ENCODE measurements around the gene AQP6. TPM values are rescaled to one million over a fixed set of nuclear protein-coding genes. Genes with fewer than 3 reads are reported as not detected.
"Not testable (repeated sequence)": the region's sequence is repeated elsewhere in the genome, so short reads cannot be mapped to it uniquely, and the experiment has no call there.

Gene AQP6
- polyA plus RNA-seq, 1 donor: 21.1 TPM

GRCh38 chr12:49968471-49968870, 4.3 kb upstream of the AQP6 start:
- DNase-seq: no peak

DNA sequence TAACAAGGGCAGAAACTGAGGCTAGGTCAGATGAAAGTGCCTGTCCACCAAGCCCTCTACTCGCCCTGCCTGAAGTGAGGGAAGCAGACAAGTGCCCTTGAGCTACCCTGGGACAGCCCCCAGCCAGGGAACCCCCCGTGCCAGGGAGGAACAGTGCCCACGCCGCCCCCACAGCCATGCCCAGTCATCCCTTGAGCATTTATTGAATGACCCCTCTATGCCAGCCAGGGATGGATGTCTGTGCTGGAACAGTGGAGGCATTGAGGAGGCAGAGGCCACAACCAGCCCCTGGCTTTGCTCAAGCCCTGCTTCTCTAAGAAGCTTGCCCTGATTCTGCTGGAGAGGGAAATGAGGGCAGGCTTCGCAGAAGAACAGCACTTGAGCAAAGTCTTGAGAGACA, 3.7 kb upstream of the AQP6 start:
- no peak for DNase-seq

- DNase-seq: no peak
These were observed 2.9 kb upstream of the AQP6 start for GRCh38 chr12:49969651-49970429.

- no peak for DNase-seq
These were observed 2.1 kb upstream of the AQP6 start for GRCh38 chr12:49970658-49971057.

GRCh38 chr12:49971141-49971540, 1.6 kb upstream of the AQP6 start:
- DNase-seq: no peak

DNA sequence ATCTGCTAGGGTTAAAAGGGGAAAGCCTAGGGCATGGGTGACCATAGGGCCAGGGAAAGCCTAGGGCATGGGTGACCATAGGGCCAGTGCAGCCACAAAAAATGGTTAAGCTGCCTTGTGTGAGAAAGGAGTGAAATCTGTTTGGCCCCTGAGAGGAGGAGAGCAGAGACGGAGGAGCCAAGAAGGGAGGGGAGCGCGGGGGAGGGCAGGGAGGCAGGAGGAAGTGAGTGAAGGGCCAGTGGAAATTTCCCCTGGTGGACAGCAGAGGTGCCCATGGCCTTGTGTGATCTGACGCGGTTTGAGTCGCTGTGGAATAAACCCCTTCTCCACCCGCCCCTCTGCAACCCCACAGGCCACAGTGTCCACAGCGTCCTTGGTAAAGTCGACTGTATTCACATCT, 618 bp upstream of the AQP6 start:
- DNase-seq: no peak

GRCh38 chr12:49973361-49973830, 649 bp downstream of the AQP6 start:
- no peak for DNase-seq

DNA sequence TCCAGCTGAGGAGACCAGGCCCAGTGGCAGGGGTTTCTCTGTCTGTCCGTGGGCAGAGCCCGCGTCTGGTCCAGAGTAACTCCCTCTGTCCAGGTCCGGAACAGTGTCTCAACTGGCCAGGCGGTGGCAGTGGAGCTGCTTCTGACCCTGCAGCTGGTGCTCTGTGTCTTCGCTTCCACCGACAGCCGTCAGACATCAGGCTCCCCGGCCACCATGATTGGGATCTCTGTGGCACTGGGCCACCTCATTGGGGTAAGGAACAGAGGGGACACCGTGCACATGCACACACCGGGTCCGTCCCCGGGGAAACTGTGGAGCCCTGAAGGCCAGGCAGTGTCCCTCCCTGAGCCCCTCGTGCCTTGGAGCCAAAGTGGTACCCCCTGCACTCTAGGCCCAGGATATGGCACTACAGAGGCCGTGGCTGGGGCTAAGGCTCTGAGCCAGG, 1.5 kb downstream of the AQP6 start:
- DNase-seq: no peak

DNA sequence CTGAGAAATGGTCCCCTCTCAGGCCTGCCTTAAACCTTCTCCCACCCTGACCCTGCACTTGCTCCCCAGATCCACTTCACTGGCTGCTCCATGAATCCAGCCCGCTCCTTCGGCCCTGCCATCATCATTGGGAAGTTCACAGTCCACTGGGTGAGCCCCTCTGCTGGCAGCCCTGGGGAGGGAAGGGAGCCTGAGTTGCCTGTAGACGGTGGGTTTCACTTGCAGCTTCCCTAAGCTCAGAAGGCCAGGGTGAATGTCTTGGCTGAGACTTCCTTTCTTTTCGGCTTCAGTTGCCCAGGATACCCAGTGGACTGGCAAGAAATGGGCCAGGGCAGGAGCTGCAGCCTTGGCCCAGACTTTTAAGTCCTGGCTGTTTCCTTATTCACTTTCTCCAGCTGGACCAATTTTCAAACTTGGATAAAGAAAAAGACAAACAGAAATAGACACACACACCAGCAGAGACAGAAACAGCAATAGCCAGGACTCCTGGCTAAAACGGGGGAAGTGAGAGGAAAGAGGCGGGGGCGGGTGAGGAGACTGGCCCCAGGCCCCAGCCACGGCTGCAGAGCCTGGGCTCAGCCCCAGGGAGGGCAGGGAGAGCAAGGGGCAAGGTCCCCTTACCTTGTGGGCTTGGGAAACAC, 2.0 kb downstream of the AQP6 start:
- no peak for DNase-seq

- no peak for DNase-seq
These were observed 2.6 kb downstream of the AQP6 start for GRCh38 chr12:49975318-49975761.

- no peak for DNase-seq
These were observed 3.8 kb downstream of the AQP6 start for GRCh38 chr12:49976557-49976956.

DNA sequence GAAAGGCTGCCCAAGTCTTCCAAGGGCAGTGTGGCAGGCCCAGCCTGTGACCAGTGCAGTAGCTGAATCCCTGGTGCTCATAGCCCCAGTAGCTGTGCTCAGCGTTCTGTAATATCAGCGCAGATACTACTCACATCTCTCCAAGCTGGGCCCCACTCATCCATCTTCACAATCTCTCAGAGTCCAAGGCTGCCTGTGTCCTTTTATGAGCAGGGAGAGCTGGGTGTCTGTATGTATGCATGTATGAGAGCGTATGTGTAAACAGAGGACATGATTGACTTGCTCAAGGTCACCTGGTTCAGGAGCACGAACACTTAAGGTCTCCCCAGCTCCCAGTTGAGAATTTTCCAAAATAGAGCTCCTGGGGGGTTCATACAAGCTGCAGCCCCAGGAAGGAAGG, 5.4 kb downstream of the AQP6 start:
- no peak for DNase-seq

GRCh38 chr12:49979016-49979586, 6.4 kb downstream of the AQP6 start:
- no peak for DNase-seq

- DNase-seq: no peak
These were observed 7.0 kb downstream of the AQP6 start for GRCh38 chr12:49979791-49980190.

DNA sequence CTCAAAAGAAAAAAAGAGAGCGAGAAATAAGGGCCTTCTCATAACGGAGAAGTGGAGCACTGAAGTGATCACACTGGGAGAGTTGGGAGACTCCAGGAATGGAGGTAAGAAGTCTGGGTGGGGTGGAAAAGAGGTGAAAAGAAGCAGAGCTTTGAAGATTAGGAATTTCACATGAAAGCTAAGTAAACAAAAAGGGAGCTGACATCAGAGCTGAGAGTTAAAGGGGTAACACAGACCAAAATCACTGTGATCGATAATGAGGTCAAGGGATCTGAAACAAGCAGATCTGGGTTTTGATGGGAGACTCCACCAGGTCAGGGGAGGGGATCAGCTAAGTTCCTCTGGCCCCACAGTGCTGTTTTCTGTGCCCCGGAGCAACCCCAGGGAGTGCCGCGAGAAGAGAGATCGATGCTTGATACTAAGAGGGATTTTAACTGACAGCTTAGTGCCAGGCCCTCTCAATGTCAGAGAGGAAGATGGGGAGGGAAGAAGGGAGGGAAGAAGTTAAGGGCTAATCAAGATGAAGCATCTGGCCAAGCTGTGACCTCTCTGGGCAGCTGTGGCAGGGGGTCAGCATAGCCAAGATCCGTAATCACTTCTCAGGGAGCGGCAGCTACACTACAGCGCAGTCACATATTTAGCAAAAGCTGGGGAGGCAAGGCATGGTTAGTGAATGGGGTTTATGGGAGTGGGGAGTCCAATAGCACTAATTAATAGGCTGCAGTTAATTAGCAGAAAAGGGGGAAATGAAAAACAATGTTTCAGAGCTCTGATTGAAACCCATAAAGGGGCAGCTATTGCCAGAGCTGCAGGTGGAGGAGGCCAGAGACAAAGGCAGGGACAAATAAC, 8.0 kb downstream of the AQP6 start:
- DNase-seq: no peak

DNA sequence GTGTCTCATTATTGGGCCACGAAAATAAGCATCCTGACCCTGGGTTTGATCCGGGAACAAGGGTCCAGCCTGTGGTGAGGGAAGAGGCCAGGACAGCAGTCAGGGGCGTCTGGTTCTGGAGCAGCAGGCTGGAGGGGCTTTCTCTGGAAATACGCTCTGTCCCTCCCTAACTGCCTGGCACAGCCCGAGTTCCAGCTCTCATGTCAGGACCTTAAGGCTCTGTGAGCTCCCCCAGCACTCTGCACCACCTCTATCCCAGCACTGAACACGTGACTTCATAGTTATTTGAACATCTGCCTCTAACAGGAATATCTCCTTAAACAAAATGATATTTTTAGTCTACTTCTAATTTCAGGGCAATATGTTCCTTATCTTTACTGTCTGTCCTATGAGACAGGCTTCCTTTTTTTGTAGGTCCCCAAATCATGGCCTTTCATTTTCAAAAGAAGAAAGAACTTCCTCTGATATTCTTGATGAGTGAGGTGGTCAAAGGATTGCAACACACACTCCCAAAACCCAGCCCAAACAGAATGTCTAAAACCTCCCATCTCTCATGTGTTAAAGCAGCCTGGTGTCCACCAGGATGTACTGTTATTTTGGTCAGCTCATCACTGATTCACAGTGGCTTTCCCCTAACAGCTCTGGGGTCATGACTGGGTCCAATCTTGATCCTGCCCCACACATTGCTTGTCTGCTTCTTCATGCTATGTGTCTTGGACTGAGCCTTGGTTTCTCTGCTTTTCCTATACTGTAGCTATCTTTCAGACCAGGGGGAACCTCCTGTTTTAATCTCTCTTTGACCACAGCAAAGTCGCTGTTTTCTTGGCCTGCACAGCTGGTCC, 9.7 kb downstream of the AQP6 start:
- no peak for DNase-seq

DNA sequence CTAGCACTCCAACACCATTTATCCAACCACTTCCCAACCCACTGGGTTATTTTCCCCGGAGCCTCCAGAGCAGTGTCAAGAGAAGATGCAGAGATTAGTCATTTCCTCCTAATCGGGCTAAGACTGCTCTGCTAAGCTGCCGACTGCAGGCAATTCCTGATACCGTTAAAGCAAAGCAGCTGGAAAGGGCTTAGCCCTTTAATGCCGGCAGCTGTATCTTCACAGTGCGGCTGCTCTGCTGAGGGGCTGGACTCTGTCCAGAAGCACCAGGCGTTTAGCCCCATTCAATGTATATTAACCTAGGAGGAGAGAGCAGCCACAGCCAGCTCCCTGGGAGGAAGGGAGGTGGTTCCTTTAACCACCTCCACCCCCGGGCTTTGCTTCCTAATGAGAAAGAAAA, 11.1 kb downstream of the AQP6 start:
- no peak for DNase-seq

DNA sequence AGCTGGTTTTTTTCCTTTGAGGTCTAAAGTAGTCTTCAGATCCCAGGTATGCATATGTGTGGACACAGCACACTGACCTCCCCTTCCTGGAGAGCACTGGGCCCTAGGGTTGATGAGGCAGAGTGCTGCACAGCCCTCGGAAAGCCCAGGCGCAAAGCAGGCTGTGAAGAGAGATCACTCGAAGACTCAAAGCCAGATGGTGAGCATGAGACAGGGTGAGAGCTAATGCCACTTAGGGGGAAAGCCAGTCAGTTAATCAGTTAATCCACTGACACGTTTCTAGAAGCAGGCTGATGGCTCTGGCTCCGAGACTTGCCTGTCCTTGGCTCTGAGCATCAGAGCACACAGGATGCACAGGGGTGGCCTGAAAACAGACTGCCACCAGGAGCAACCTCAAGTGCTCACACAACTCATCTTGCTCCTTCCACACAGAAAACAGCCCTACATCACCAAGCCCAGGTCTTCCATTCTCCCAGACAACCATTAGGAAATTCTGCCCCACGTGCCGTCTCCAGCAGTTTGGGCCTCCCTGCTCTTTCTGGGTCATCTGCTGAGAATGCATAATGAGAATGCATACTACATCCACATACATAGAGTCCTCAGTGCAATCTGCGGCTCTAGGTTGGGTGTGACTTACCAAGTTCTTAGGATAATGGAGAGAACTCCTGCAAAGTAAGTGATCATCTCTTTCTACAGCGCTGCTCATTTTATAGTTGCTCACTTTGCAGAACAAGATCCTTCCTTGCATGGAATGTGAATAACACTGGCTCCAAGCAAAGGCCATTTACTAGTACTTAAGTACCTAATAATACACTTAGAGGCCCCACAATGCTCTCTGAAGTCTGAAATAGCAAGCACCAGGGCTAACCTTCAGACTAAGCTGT, 12.0 kb downstream of the AQP6 start:
- DNase-seq: no peak

- no peak for DNase-seq
These were observed 13.2 kb downstream of the AQP6 start for GRCh38 chr12:49985981-49986380.

DNA sequence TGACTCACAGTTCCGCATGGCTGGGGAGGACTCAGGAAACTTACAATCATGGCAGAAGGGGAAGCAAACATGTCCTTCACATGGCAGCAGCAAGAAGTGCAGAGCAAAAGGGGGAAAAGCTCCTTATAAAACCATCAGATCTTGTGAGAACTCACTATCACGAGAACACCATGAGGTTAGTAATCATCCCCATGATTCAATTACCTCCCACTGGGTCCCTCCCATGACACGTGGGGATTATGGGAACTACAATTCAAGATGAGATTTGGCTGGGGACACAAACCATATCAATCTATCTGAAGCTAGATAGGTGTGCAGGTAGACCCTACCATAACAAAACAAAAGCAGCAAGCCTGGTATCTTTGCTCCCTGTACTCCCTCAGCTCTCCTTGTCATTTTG, 13.7 kb downstream of the AQP6 start:
- DNase-seq: not testable (repeated sequence)

All from left kidney (tissue), 2 donors.